IMR-90 (cell line): ENCODE data around the gene FADD.

ENCODE experiments used
- CEBPB ChIP-seq: IDR thresholded peaks from 2 replicates; pipeline ENCODE4 v1.6.1; 2012; ENCODE audit warnings: low read depth, low read length, improper control_type of control experiment
- FOS ChIP-seq: fragments of 150-350 bp; IDR thresholded peaks from 2 replicates; pipeline ENCODE4 v1.6.1; 2016; ENCODE audit warnings: low read depth, low read length
- MAZ ChIP-seq: IDR thresholded peaks from 2 replicates; pipeline ENCODE4 v1.6.1; 2012; ENCODE audit warnings: low read depth, mild to moderate bottlenecking, low read length, improper control_type of control experiment, moderate library complexity, borderline replicate concordance
- MXI1 ChIP-seq: IDR thresholded peaks from 2 replicates; pipeline ENCODE4 v1.6.1; 2012; ENCODE audit warnings: low read depth, mild to moderate bottlenecking, low read length, moderate library complexity, borderline replicate concordance
- POLR2A ChIP-seq: IDR thresholded peaks from 2 replicates; pipeline ENCODE4 v1.6.1; 2012; ENCODE audit warnings: mild to moderate bottlenecking, low read depth, low read length
- RAD21 ChIP-seq: IDR thresholded peaks from 2 replicates; pipeline ENCODE4 v1.6.1; 2012; ENCODE audit warnings: low read length, improper control_type of control experiment
- RCOR1 ChIP-seq: IDR thresholded peaks from 2 replicates; pipeline ENCODE4 v1.6.1; 2012; ENCODE audit warnings: mild to moderate bottlenecking, low read length, improper control_type of control experiment; ENCODE audit not compliant: insufficient replicate concordance
- RFX5 ChIP-seq: IDR thresholded peaks from 2 replicates; pipeline ENCODE4 v1.8.0; 2012; ENCODE audit warnings: low read depth, mild to moderate bottlenecking, low read length, moderate library complexity
- SMC3 ChIP-seq: fragments of 150-350 bp; IDR thresholded peaks from 2 replicates; pipeline ENCODE4 v1.6.1; 2016; ENCODE audit warnings: low read depth, mild to moderate bottlenecking, antibody characterized with exemption, low read length, moderate library complexity
- TF ChIP-seq, protein P1 (sequence below): conservative IDR thresholded peaks from 2 replicates; pipeline ENCODE4 v1.5.1; 2012; ENCODE audit warnings: mild to moderate bottlenecking, low read depth, low read length, improper control_type of control experiment
- TF ChIP-seq, protein P2 (sequence below): fragments of 150-350 bp; IDR thresholded peaks from 2 replicates; pipeline ENCODE4 v1.6.1; 2017; ENCODE audit warnings: mild to moderate bottlenecking, antibody characterized with exemption, low read length, low read depth
- TF ChIP-seq, protein P3 (sequence below): fragments of 150-350 bp; IDR thresholded peaks from 2 replicates; pipeline ENCODE4 v1.6.1; 2016; ENCODE audit warnings: low read depth, mild to moderate bottlenecking, low read length, moderate library complexity, borderline replicate concordance

DNA sequence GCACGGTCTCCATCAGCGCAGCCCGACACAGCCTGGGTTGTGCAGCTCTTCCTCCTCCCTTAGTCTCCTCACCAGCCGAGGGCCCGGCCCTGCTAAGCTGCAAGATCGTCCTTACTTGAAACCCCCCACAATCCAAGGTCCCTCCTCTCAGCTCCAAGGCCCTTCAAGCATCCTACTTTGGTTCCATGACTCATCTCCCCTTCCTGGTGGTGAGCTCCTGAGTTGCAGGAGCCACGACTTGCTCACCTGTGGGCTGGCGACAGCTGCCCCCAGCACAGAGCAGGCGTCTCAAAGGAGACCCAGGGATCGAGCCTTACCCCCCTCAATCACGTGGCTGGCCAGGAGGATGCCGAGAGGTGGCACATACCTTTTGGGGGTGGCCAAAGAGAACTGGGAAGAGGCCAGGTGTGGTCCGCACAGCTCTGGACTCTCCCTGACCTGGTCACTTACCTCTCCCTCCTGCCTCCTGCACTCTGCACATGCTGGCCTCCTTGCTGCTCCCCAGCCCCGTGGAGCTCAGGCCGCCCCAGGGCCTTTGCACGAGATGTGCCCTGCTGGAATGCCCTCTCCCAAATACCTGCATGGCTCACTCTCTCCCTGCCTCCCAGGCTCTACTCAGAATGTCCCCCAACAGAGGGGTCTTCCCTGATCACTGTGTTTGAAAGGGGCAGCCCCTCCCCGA is 35.2 kb upstream of the FADD start:
- TF ChIP-seq CEBPB (no peak), FOS (no peak), MXI1 (no peak), RFX5 (no peak), RCOR1 (no peak), POLR2A (no peak), SMC3 (no peak), RAD21 (no peak), MAZ (no peak)
- TF ChIP-seq, protein P1, sequence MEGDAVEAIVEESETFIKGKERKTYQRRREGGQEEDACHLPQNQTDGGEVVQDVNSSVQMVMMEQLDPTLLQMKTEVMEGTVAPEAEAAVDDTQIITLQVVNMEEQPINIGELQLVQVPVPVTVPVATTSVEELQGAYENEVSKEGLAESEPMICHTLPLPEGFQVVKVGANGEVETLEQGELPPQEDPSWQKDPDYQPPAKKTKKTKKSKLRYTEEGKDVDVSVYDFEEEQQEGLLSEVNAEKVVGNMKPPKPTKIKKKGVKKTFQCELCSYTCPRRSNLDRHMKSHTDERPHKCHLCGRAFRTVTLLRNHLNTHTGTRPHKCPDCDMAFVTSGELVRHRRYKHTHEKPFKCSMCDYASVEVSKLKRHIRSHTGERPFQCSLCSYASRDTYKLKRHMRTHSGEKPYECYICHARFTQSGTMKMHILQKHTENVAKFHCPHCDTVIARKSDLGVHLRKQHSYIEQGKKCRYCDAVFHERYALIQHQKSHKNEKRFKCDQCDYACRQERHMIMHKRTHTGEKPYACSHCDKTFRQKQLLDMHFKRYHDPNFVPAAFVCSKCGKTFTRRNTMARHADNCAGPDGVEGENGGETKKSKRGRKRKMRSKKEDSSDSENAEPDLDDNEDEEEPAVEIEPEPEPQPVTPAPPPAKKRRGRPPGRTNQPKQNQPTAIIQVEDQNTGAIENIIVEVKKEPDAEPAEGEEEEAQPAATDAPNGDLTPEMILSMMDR: no peak
- TF ChIP-seq, protein P2, sequence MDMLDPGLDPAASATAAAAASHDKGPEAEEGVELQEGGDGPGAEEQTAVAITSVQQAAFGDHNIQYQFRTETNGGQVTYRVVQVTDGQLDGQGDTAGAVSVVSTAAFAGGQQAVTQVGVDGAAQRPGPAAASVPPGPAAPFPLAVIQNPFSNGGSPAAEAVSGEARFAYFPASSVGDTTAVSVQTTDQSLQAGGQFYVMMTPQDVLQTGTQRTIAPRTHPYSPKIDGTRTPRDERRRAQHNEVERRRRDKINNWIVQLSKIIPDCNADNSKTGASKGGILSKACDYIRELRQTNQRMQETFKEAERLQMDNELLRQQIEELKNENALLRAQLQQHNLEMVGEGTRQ: no peak
- TF ChIP-seq, protein P3, sequence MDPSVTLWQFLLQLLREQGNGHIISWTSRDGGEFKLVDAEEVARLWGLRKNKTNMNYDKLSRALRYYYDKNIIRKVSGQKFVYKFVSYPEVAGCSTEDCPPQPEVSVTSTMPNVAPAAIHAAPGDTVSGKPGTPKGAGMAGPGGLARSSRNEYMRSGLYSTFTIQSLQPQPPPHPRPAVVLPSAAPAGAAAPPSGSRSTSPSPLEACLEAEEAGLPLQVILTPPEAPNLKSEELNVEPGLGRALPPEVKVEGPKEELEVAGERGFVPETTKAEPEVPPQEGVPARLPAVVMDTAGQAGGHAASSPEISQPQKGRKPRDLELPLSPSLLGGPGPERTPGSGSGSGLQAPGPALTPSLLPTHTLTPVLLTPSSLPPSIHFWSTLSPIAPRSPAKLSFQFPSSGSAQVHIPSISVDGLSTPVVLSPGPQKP: no peak
